H9 (cell line): Measurements from ENCODE around the gene NLRP12. TPM values are rescaled to one million over a fixed set of nuclear protein-coding genes. Genes with fewer than 3 reads are reported as not detected.

Experiments used
- DNase-seq: peaks from one replicate; pipeline ENCODE4 v3.0.0-alpha.2; 2017
- H2AFZ ChIP-seq: one replicate; pipeline ENCODE4 v1.6.1; 2013; ENCODE audit warnings: mild to moderate bottlenecking, low read length, control low read depth, moderate library complexity
- H2AK5ac ChIP-seq: 2 replicates; pipeline ENCODE4 v1.6.1; 2013; ENCODE audit warnings: low read length, control low read depth, mixed read lengths; ENCODE audit not compliant: insufficient read length
- H2BK120ac ChIP-seq: one replicate; pipeline ENCODE4 v1.6.1; 2013; ENCODE audit warnings: low read depth, mild to moderate bottlenecking, low read length, control low read depth, inconsistent platforms; ENCODE audit not compliant: poor library complexity, severe bottlenecking
- H2BK12ac ChIP-seq: 2 replicates; pipeline ENCODE4 v1.6.1; 2013; ENCODE audit warnings: low read length, control low read depth, mixed read lengths, low read depth; ENCODE audit not compliant: insufficient read length
- H2BK15ac ChIP-seq: 2 replicates; pipeline ENCODE4 v1.6.1; 2013; ENCODE audit warnings: low read depth, low read length, control low read depth
- H2BK20ac ChIP-seq: one replicate; pipeline ENCODE4 v1.6.1; 2013; ENCODE audit warnings: low read depth, mild to moderate bottlenecking, low read length, control low read depth, inconsistent platforms; ENCODE audit not compliant: poor library complexity, severe bottlenecking
- H2BK5ac ChIP-seq: 2 replicates; pipeline ENCODE4 v1.6.1; 2013; ENCODE audit warnings: low read length, control low read depth, mixed read lengths; ENCODE audit not compliant: insufficient read length
- H3K14ac ChIP-seq: 2 replicates; pipeline ENCODE4 v1.6.1; 2013; ENCODE audit warnings: low read length, control low read depth; ENCODE audit not compliant: insufficient read depth
- H3K18ac ChIP-seq: 2 replicates; pipeline ENCODE4 v1.6.1; 2013; ENCODE audit warnings: low read depth, mild to moderate bottlenecking, mixed read lengths, low read length, control low read depth; ENCODE audit not compliant: insufficient read length
- H3K23ac ChIP-seq: 2 replicates; pipeline ENCODE4 v1.6.1; 2013; ENCODE audit warnings: low read length, control low read depth, mixed read lengths, low read depth; ENCODE audit not compliant: insufficient read length
- H3K23me2 ChIP-seq: 2 replicates; pipeline ENCODE4 v1.6.1; 2013; ENCODE audit warnings: low read depth, mild to moderate bottlenecking, mixed read lengths, low read length, control low read depth; ENCODE audit not compliant: insufficient read length, poor library complexity, severe bottlenecking
- H3K27ac ChIP-seq: 2 replicates; pipeline ENCODE4 v1.5.1; 2013; ENCODE audit warnings: low read length, control low read depth, mixed read lengths, low read depth; ENCODE audit not compliant: insufficient read length
- H3K27me3 ChIP-seq: 2 replicates; pipeline ENCODE4 v1.6.1; 2013; ENCODE audit warnings: low read length, control low read depth, inconsistent platforms; ENCODE audit not compliant: insufficient read depth
- H3K4ac ChIP-seq: 2 replicates; pipeline ENCODE4 v1.6.1; 2013; ENCODE audit warnings: low read depth, mild to moderate bottlenecking, control low read depth, inconsistent platforms, low read length, moderate library complexity
- H3K4me1 ChIP-seq: 2 replicates; pipeline ENCODE4 v1.6.1; 2013; ENCODE audit warnings: low read length, control low read depth, inconsistent platforms; ENCODE audit not compliant: insufficient read depth
- H3K4me2 ChIP-seq: 2 replicates; pipeline ENCODE4 v1.6.1; 2013; ENCODE audit warnings: low read length, control low read depth, mixed read lengths; ENCODE audit not compliant: insufficient read length, insufficient read depth
- H3K56ac ChIP-seq: 2 replicates; pipeline ENCODE4 v1.6.1; 2013; ENCODE audit warnings: low read depth, mild to moderate bottlenecking, mixed read lengths, low read length, control low read depth; ENCODE audit not compliant: insufficient read length
- H3K79me1 ChIP-seq: 2 replicates; pipeline ENCODE4 v1.6.1; 2013; ENCODE audit warnings: low read depth, mild to moderate bottlenecking, moderate library complexity, low read length, control low read depth, inconsistent platforms; ENCODE audit not compliant: insufficient read depth, poor library complexity, severe bottlenecking
- H3K79me2 ChIP-seq: 2 replicates; pipeline ENCODE4 v1.6.1; 2013; ENCODE audit warnings: low read length, control low read depth, inconsistent platforms; ENCODE audit not compliant: insufficient read depth
- H3K9ac ChIP-seq: 2 replicates; pipeline ENCODE4 v1.6.1; 2013; ENCODE audit warnings: low read length, control low read depth, mixed read lengths; ENCODE audit not compliant: insufficient read length; ENCODE audit errors: extremely low read depth
- H3K9me3 ChIP-seq: one replicate; pipeline ENCODE4 v1.6.1; 2013; ENCODE audit warnings: low read depth, low read length, inconsistent platforms; ENCODE audit not compliant: control insufficient read depth
- H3T11ph ChIP-seq: one replicate; pipeline ENCODE4 v1.6.1; 2013; ENCODE audit warnings: mild to moderate bottlenecking, low read length, control low read depth, inconsistent platforms
- H4K20me1 ChIP-seq: one replicate; pipeline ENCODE4 v1.6.1; 2013; ENCODE audit not compliant: control insufficient read depth, insufficient read length, insufficient read depth
- H4K5ac ChIP-seq: 2 replicates; pipeline ENCODE4 v1.6.1; 2013; ENCODE audit warnings: low read depth, mild to moderate bottlenecking, mixed read lengths, low read length, control low read depth; ENCODE audit not compliant: insufficient read length
- H4K8ac ChIP-seq: replicated peaks from 2 replicates; pipeline ENCODE4 v1.6.1; 2013; ENCODE audit warnings: low read length, control low read depth, mixed read lengths, low read depth; ENCODE audit not compliant: insufficient read length
- H4K91ac ChIP-seq: 2 replicates; pipeline ENCODE4 v1.6.1; 2013; ENCODE audit warnings: low read depth, mild to moderate bottlenecking, moderate library complexity, mixed read lengths, low read length, control low read depth; ENCODE audit not compliant: insufficient read length
- H3K27ac Mint-ChIP-seq, 3 experiments: 2 replicates in 2 of 3; 3 replicates in 1 of 3; pipeline ENCODE4 v1.8.0; 2020 to 2021; ENCODE audit warnings: mixed read lengths in 3 of 3, mild to moderate bottlenecking in 1 of 3, moderate library complexity in 1 of 3
- H3K27me3 Mint-ChIP-seq: 2 replicates; pipeline ENCODE4 v1.8.0; 2021; ENCODE audit warnings: low read depth, mild to moderate bottlenecking, moderate library complexity, mixed read lengths
- H3K36me3 Mint-ChIP-seq, 3 experiments: 2 replicates in 2 of 3; 3 replicates in 1 of 3; pipeline ENCODE4 v1.8.0; 2020 to 2021; ENCODE audit warnings: low read depth in 3 of 3, mixed read lengths in 3 of 3; ENCODE audit not compliant: insufficient read depth in 1 of 3
- H3K4me1 Mint-ChIP-seq, 2 experiments: 2 replicates each; pipeline ENCODE4 v1.8.0; 2020; ENCODE audit warnings: mixed read lengths in 2 of 2
- H3K4me3 Mint-ChIP-seq, 2 experiments: 2 replicates in 1 of 2; 3 replicates in 1 of 2; pipeline ENCODE4 v1.8.0; 2020 to 2021; ENCODE audit warnings: mild to moderate bottlenecking in 2 of 2, mixed read lengths in 2 of 2, moderate library complexity in 1 of 2
- H3K9me3 Mint-ChIP-seq, 2 experiments: 2 replicates in 1 of 2; 3 replicates in 1 of 2; pipeline ENCODE4 v1.8.0; 2020; ENCODE audit warnings: mild to moderate bottlenecking in 2 of 2, mixed read lengths in 2 of 2, moderate library complexity in 1 of 2
- CTCF ChIP-seq: fragments of 200-600 bp; sonication (generic); conservative IDR thresholded peaks from 3 replicates; pipeline ENCODE4 v1.8.0; 2021; ENCODE audit warnings: antibody characterized with exemption, mild to moderate bottlenecking
- WGBS: extraction: QIAGEN DNeasy Blood & Tissue Kit; methylation state at CpG from one replicate; pipeline ENCODE4 v1.1.7; 2013; ENCODE audit warnings: missing lambda C conversion rate, low lambda C conversion rate, mixed read lengths; ENCODE audit not compliant: insufficient read length; ENCODE audit errors: extremely low coverage; 5-methylcytosine and 5-hydroxymethylcytosine counted together
- total RNA-seq: library from RNA; stranded (reverse); gene quantifications from 2 replicates; pipeline ENCODE4 v1.2.1, GENCODE V29; 2021

Gene NLRP12
- total RNA-seq, 1 experiment from 2014 or later: 4.0 TPM

- peak overlapping the region; percentile 63; the same call in 1 of the 2 replicates for H3K4ac ChIP-seq
- H3K14ac ChIP-seq: peak overlapping the region; percentile 96
- H4K8ac ChIP-seq: no peak overlapping the region
- TF ChIP-seq CTCF: no peak
- H3K27me3 ChIP-seq: no peaks in the 10 kb centered on the region
- H3K23ac ChIP-seq: no peak overlapping the region
- WGBS: no CpG with 5 or more reads among the region's 37 CpGs
- H3K23me2 ChIP-seq: peaks cover 15% of the 10 kb centered on the region
- peaks cover 2% of the 10 kb centered on the region; the same call in 1 of the 2 replicates for H3K4me1 ChIP-seq
- peak overlapping the region; percentile 45 for H3T11ph ChIP-seq
- peak overlapping the region; percentile 95 for H2BK120ac ChIP-seq
- H3K36me3 Mint-ChIP-seq: peaks cover 16 to 26% (median 18%) of the 10 kb centered on the region in 3 experiments; a peak in 6 of 7 replicates
- no peak overlapping the region for H3K56ac ChIP-seq
- DNase-seq: peak; percentile 66
- peak overlapping the region; percentile 52 for H2BK12ac ChIP-seq
- H2AFZ ChIP-seq: no peak overlapping the region
- no peaks in the 10 kb centered on the region for H3K79me1 ChIP-seq
- peak overlapping the region; percentile 72; the same call in 1 of the 2 replicates for H2BK15ac ChIP-seq
- no peak overlapping the region for H2AK5ac ChIP-seq
- peak overlapping the region; percentile 92 to 97 for H3K4me3 Mint-ChIP-seq
- H3K4me1 Mint-ChIP-seq: peaks cover 26 to 33% of the 10 kb centered on the region in 2 experiments
- H3K18ac ChIP-seq: peak overlapping the region; percentile 94
- peak overlapping the region; percentile 92 for H3K9ac ChIP-seq
- no peaks in the 10 kb centered on the region for H3K9me3 ChIP-seq
- H3K4me2 ChIP-seq: peak overlapping the region; percentile 92
- H4K91ac ChIP-seq: peak overlapping the region; percentile 32
- H3K9me3 Mint-ChIP-seq: no peaks in the 10 kb centered on the region
- H4K5ac ChIP-seq: no peak overlapping the region
- no peak overlapping the region for H2BK20ac ChIP-seq
- H2BK5ac ChIP-seq: peak overlapping the region; percentile 21
- H3K27ac ChIP-seq: peak overlapping the region; percentile 36
- no peaks in the 10 kb centered on the region for H4K20me1 ChIP-seq
- H3K27me3 Mint-ChIP-seq: peaks cover 2% of the 10 kb centered on the region
- H3K27ac Mint-ChIP-seq: peak overlapping the region; percentile 94 to 97 (median 95)
- H3K79me2 ChIP-seq: peaks cover 2% of the 10 kb centered on the region; the same call in 1 of the 2 replicates
These were observed 44.2 kb upstream of the NLRP12 start for GRCh38 chr19:53868091-53868891.
